ENCODE measurements around the gene KRT9. TPM values are rescaled to one million over a fixed set of nuclear protein-coding genes. Genes with fewer than 3 reads are reported as not detected.

The KRT9 gene
- total and polyA plus RNA-seq, 2 of the 13 experiments (the other 11 are each of a cell fraction or from before 2014, with no cell fraction given): not detected

- no peak; the same call in 1 of the 2 replicates for TF ChIP-seq ZNF891 (CRISPR knock-in tag; IDR thresholded peaks at IDR 0.05)
- TF ChIP-seq NCOR1 (IDR thresholded peaks at IDR 0.05; ENCODE audit: borderline replicate concordance, low read length): no peak
- TF ChIP-seq ERF (CRISPR knock-in tag; IDR thresholded peaks at IDR 0.05): peak; percentile 76; the same call in 1 of the 2 replicates
- TF ChIP-seq GLMP (CRISPR knock-in tag; IDR thresholded peaks at IDR 0.05; ENCODE audit: borderline replicate concordance): no peak
- TF ChIP-seq SRSF9 (IDR thresholded peaks at IDR 0.05; ENCODE audit: borderline replicate concordance, insufficient read depth, low read depth, low read length, poor library complexity, severe bottlenecking): no peak
- no peak; the same call in 1 of the 2 replicates for TF ChIP-seq ZSCAN9 (CRISPR knock-in tag; IDR thresholded peaks at IDR 0.05; ENCODE audit: borderline replicate concordance)
- no peak for TF ChIP-seq POLR2G (IDR thresholded peaks at IDR 0.05; ENCODE audit: low read depth, low read length)
- TF ChIP-seq ZGPAT (CRISPR knock-in tag; IDR thresholded peaks at IDR 0.05): peak; percentile 72
- no peak for TF ChIP-seq TP53 (CRISPR knock-in tag; conservative IDR thresholded peaks at IDR 0.05)
- TF ChIP-seq ISX (CRISPR knock-in tag; conservative IDR thresholded peaks at IDR 0.05): no peak
- TF ChIP-seq ZNF580 (CRISPR knock-in tag; IDR thresholded peaks at IDR 0.05; ENCODE audit: borderline replicate concordance, low read depth): peak; percentile 70; the same call in 1 of the 2 replicates
- TF ChIP-seq TFAP4 (IDR thresholded peaks at IDR 0.05; ENCODE audit: borderline replicate concordance, low read depth): peak; percentile 79
- TF ChIP-seq ARNT (IDR thresholded peaks at IDR 0.05): no peak
- no peak for TF ChIP-seq ZFP62 (CRISPR knock-in tag; IDR thresholded peaks at IDR 0.05)
- TF ChIP-seq FOXJ3 (CRISPR knock-in tag; IDR thresholded peaks at IDR 0.05; ENCODE audit: borderline replicate concordance): no peak
- TF ChIP-seq SIN3A (IDR thresholded peaks at IDR 0.05; ENCODE audit: borderline replicate concordance, low read depth, low read length): no peak
- no peak for TF ChIP-seq ZNF34 (CRISPR knock-in tag; IDR thresholded peaks at IDR 0.05; ENCODE audit: borderline replicate concordance)
- no peak for TF ChIP-seq POLR2AphosphoS2 (IDR thresholded peaks at IDR 0.05; ENCODE audit: low read depth, low read length)
- TF ChIP-seq U2AF1 (optimal IDR thresholded peaks at IDR 0.05; ENCODE audit: low read depth, low read length): peak; percentile 58
- peak; percentile 55; the same call in 1 of the 2 replicates for TF ChIP-seq NR2F2 (IDR thresholded peaks at IDR 0.05; ENCODE audit: borderline replicate concordance, low read depth)
- TF ChIP-seq ZFP41 (CRISPR knock-in tag; IDR thresholded peaks at IDR 0.05; ENCODE audit: borderline replicate concordance): no peak
- no peak for TF ChIP-seq KLF12 (CRISPR knock-in tag; IDR thresholded peaks at IDR 0.05; ENCODE audit: borderline replicate concordance)
- 0 out of 2 replicates have a peak, but pooled peaks have one; percentile 44 for TF ChIP-seq ZBTB26 (CRISPR knock-in tag; IDR thresholded peaks at IDR 0.05; ENCODE audit: borderline replicate concordance)
- no peak for TF ChIP-seq TMF1 (CRISPR knock-in tag; IDR thresholded peaks at IDR 0.05; ENCODE audit: low read depth)
Measured at GRCh38 chr17:41548844-41549595, 22.8 kb downstream of the KRT9 start (continued).

Measured in HepG2 (cell line).